Heart left ventricle (tissue), 16 donors: ENCODE results near the gene RPS17. TPM values are rescaled to one million over a fixed set of nuclear protein-coding genes. Genes with fewer than 3 reads are reported as not detected.

Experiments
- ATAC-seq, 4 donors: fragments of 200-7000 bp; cut with Tn5 transposase; one replicate each; pipeline ENCODE4 v1.9.1; 2020 to 2022; ENCODE audit warnings: moderate library complexity in 4 of 4, mild to moderate bottlenecking in 3 of 4, moderate number of reproducible peaks in 1 of 4
- DNase-seq, 5 donors: peaks; one replicate each; pipeline ENCODE4 v3.0.0-alpha.2; 2020
- H3K27ac ChIP-seq, 12 donors: fragments of 200-600 bp; sonication (generic) in 4 of 12; one replicate each; pipeline versions ENCODE4 v1.5.0 to v1.8.0; 2016 to 2022; ENCODE audit warnings: mild to moderate bottlenecking in 2 of 12
- H3K27me3 ChIP-seq, 9 donors: fragments of 200-600 bp; sonication (generic) in 2 of 9; one replicate each; pipeline versions ENCODE4 v1.5.1 to v1.8.0; 2016 to 2022; ENCODE audit warnings: mild to moderate bottlenecking in 3 of 9
- H3K36me3 ChIP-seq, 9 donors: fragments of 200-600 bp; sonication (generic) in 2 of 9; one replicate each; pipeline versions ENCODE4 v1.5.0 to v1.8.0; 2018 to 2022; ENCODE audit warnings: mild to moderate bottlenecking in 2 of 9
- H3K4me1 ChIP-seq, 12 donors: fragments of 200-600 bp; sonication (generic) in 4 of 12; one replicate each; pipeline versions ENCODE4 v1.5.0 to v1.8.0; 2016 to 2022; ENCODE audit warnings: mild to moderate bottlenecking in 3 of 12
- H3K4me3 ChIP-seq, 12 donors: fragments of 200-600 bp; sonication (generic) in 4 of 12; one replicate each; pipeline versions ENCODE4 v1.5.0 to v1.8.0; 2017 to 2022; ENCODE audit warnings: mild to moderate bottlenecking in 9 of 12, moderate library complexity in 4 of 12
- H3K9me3 ChIP-seq, 12 donors: fragments of 200-600 bp; sonication (generic) in 4 of 12; one replicate each; pipeline versions ENCODE4 v1.5.0 to v1.8.0; 2016 to 2022; ENCODE audit warnings: mild to moderate bottlenecking in 1 of 12
- CTCF ChIP-seq, 12 donors: fragments of 200-600 bp; sonication (generic) in 4 of 12; IDR thresholded peaks; one replicate each; pipeline versions ENCODE4 v1.5.0 to v1.8.0; 2018 to 2022; ENCODE audit warnings: antibody characterized with exemption in 12 of 12, mild to moderate bottlenecking in 5 of 12
- POLR2A ChIP-seq, 2 donors: fragments of 450-650 bp; IDR thresholded peaks; one replicate each; pipeline ENCODE4 v1.6.1; 2017; ENCODE audit warnings: antibody characterized with exemption in 2 of 2, mild to moderate bottlenecking in 2 of 2, moderate library complexity in 2 of 2
- WGBS, 4 donors: extraction: QIAGEN DNeasy Blood & Tissue Kit in 2 of 4; methylation state at CpG; one replicate each; pipeline versions ENCODE4 v1.1.5 to v1.1.7; 2013 to 2018; 5-methylcytosine and 5-hydroxymethylcytosine counted together
- intact Hi-C, 10 donors: fragments of 100-400 bp; cut with DNase I; formaldehyde crosslinking; loops; one replicate each; pipeline versions ENCODE4 v1.11.1 to v1.14.2; 2022
- polyA plus RNA-seq, 2 donors: library from polyadenylated mRNA; stranded (reverse); fragments of 200-250 nt; gene quantifications; one replicate each; pipeline ENCODE4 v1.2.3, GENCODE V29; 2013
- total RNA-seq, 9 donors: library from RNA; depleted of rRNA in 2 of 9; stranded (reverse); fragments of >200 nt in 2 of 9; fragmentation: NEBNext Ultra II Directional in 3 of 9; extraction: Animal tissue kit (Norgen Biotek cat#: 25700) in 3 of 9; gene quantifications; one replicate each; pipeline versions ENCODE4 v1.1.0 to v1.2.4, GENCODE V29; 2016 to 2023
- donor health status: ischemic (EF 13 %, LVEDD 7.1; RV severe dilation, severe dysfunction).
- donor health status: healthy with polysubstance abuse.
- donor health status: DM: no; HTN: yes; CAD: no.
- donor health status: DM: no; HTN: no; CAD: no.
- donor health status: ischemic (EF 25% LVEDD 6.9; RV normal size, moderate dysfunction).
- donor health status: ischemic (EF 25% LVEDD 5.7; RV mildly dilated, moderate dysfunction).
- donor health status: healthy.
- donor health status: DM: yes; HTN: yes; CAD: no.
- donor health status: ischemic (EF 35%, LVEDD 5.7; RV mildly dilated, moderate dysfunction).
- donor health status: nonischemic (EF 11% LVEDD 7.7; RV severe dilation, severe dysfunction).
- donor health status: DM: yes; HTN: yes; CAD: no.
- donor health status: PGD.
- donor health status: ischemic (EF 29% LVEDD 5.4; RV normal size, mild dysfunction).
- donor health status: nonischemic (EF 23%, LVEDD 6.1; RV moderate dilation, normal function).

Gene RPS17
- total and polyA plus RNA-seq, 11 donors: 621 to 3,234 (median 882) TPM

- H3K27ac ChIP-seq: no peak overlapping the region
- intact Hi-C loops: loop anchor here in 1 of 10 donors (5.0 kb wide), 1 partner anchor 132 kb away; no protein-coding TSS in a partner anchor
Measured at GRCh38 chr15:82554849-82555248, 14.6 kb upstream of the RPS17 start.

GRCh38 chr15:82554351-82554750 lies 14.1 kb upstream of the RPS17 start:
- DNase-seq (no peak), ATAC-seq (no peak)
- WGBS, 4 donors: 75 to 90% (median 88%) methylated on average over 1 of the region's 1 CpG
- Histone ChIP-seq H3K27ac (no peak overlapping the region), H3K4me3 (no peak overlapping the region), H3K36me3 (peaks cover 0 to 7% (median 0%) of the 10 kb centered on the region in 9 donors), H3K4me1 (no peaks in the 10 kb centered on the region), H3K9me3 (no peaks in the 10 kb centered on the region), H3K27me3 (no peaks in the 10 kb centered on the region)
- TF ChIP-seq CTCF (IDR thresholded peaks at IDR 0.05): no peak
- TF ChIP-seq POLR2A (IDR thresholded peaks at IDR 0.05): no peak
- intact Hi-C loops: no loop called here

More at GRCh38 chr15:82554849-82555248, 14.6 kb upstream of the RPS17 start:
- H3K4me3 ChIP-seq: no peak overlapping the region
- no peaks in the 10 kb centered on the region for H3K4me1 ChIP-seq
- TF ChIP-seq POLR2A (IDR thresholded peaks at IDR 0.05): no peak
- no peak for TF ChIP-seq CTCF (IDR thresholded peaks at IDR 0.05)
- DNase-seq: no peak
- no peaks in the 10 kb centered on the region for H3K27me3 ChIP-seq
- ATAC-seq: no peak
- H3K36me3 ChIP-seq: peaks cover 0 to 7% (median 0%) of the 10 kb centered on the region in 9 donors
- H3K9me3 ChIP-seq: no peaks in the 10 kb centered on the region
- 75 to 95% (median 92%) methylated on average over 2 of the region's 2 CpGs for WGBS, 4 donors

GRCh38 chr15:82553846-82554245 lies 13.6 kb upstream of the RPS17 start:
- WGBS, 4 donors: 86 to 92% (median 89%) methylated on average over 1 of the region's 1 CpG
- no peak for TF ChIP-seq POLR2A (IDR thresholded peaks at IDR 0.05)
- no peak for TF ChIP-seq CTCF (IDR thresholded peaks at IDR 0.05)
- Histone ChIP-seq H3K36me3 (peaks cover 0 to 7% (median 0%) of the 10 kb centered on the region in 9 donors), H3K27ac (no peak overlapping the region), H3K27me3 (no peaks in the 10 kb centered on the region), H3K4me3 (no peak overlapping the region), H3K4me1 (no peaks in the 10 kb centered on the region), H3K9me3 (no peaks in the 10 kb centered on the region)
- ATAC-seq (no peak), DNase-seq (no peak)
- intact Hi-C loops: no loop called here

- no peaks in the 10 kb centered on the region for H3K4me1 ChIP-seq
- peaks cover 0 to 7% (median 0%) of the 10 kb centered on the region in 9 donors for H3K36me3 ChIP-seq
- H3K27ac ChIP-seq: no peak overlapping the region
- TF ChIP-seq CTCF (IDR thresholded peaks at IDR 0.05) (no peak), POLR2A (IDR thresholded peaks at IDR 0.05) (no peak)
- intact Hi-C loops: no loop called here
- no peak for ATAC-seq
- no peaks in the 10 kb centered on the region for H3K9me3 ChIP-seq
- no peaks in the 10 kb centered on the region for H3K27me3 ChIP-seq
- no peak overlapping the region for H3K4me3 ChIP-seq
- 51 to 74% (median 64%) methylated on average over 2 of the region's 2 CpGs for WGBS, 4 donors
- DNase-seq: no peak
Measured at GRCh38 chr15:82552861-82553260, 12.6 kb upstream of the RPS17 start.
